HepG2 (cell line): ENCODE measurements around the gene CPNE4. TPM values are rescaled to one million over a fixed set of nuclear protein-coding genes. Genes with fewer than 3 reads are reported as not detected.

Experiments
- ATF4 ChIP-seq, 2 experiments: fragments of 450-650 bp in 1 of 2; sonication (generic) in 1 of 2; formaldehyde crosslinking; IDR thresholded peaks; 2 replicates each; pipeline versions ENCODE4 v1.5.0 to v1.8.0; 2020 to 2022; ENCODE audit warnings: mild to moderate bottlenecking in 1 of 2, missing genetic modification reagents in 1 of 2
- CCAR2 ChIP-seq: fragments of 200-400 bp; formaldehyde crosslinking; optimal IDR thresholded peaks from 2 replicates; pipeline ENCODE3; 2018; ENCODE audit warnings: low read depth, mild to moderate bottlenecking, low read length, moderate library complexity
- GABPB1 ChIP-seq: IDR thresholded peaks from 2 replicates; pipeline ENCODE4 v1.6.1; 2016; ENCODE audit warnings: mild to moderate bottlenecking, missing genetic modification reagents, moderate library complexity, missing compliant biosample characterization
- MAX ChIP-seq: IDR thresholded peaks from 2 replicates; pipeline ENCODE4 v1.6.1; 2012; ENCODE audit warnings: inconsistent platforms
- MTF1 ChIP-seq: sonication (generic); formaldehyde crosslinking; IDR thresholded peaks from 2 replicates; pipeline ENCODE4 v1.5.0; 2020; ENCODE audit warnings: missing genetic modification reagents
- MXI1 ChIP-seq: IDR thresholded peaks from 3 replicates; pipeline ENCODE4 v1.6.1; 2012; ENCODE audit warnings: low read depth, low read length, inconsistent platforms, borderline replicate concordance
- NRL ChIP-seq: sonication (generic); formaldehyde crosslinking; IDR thresholded peaks from 2 replicates; pipeline ENCODE4 v1.5.0; 2020; ENCODE audit warnings: missing genetic modification reagents, mild to moderate bottlenecking, moderate library complexity, borderline replicate concordance
- SP4 ChIP-seq: sonication (generic); formaldehyde crosslinking; IDR thresholded peaks from 2 replicates; pipeline ENCODE4 v1.8.1; 2023; ENCODE audit warnings: mild to moderate bottlenecking, missing genetic modification reagents
- U2AF1 ChIP-seq: fragments of 200-400 bp; formaldehyde crosslinking; optimal IDR thresholded peaks from 2 replicates; pipeline ENCODE3; 2017; ENCODE audit warnings: mild to moderate bottlenecking, low read depth, low read length
- USF2 ChIP-seq, 2 experiments: sonication (generic) in 1 of 2; formaldehyde crosslinking in 1 of 2; IDR thresholded peaks; 2 replicates each; pipeline versions ENCODE4 v1.5.1 to v1.6.1; 2011 to 2020; ENCODE audit warnings: borderline replicate concordance in 1 of 2, low read depth in 1 of 2, low read length in 1 of 2, mild to moderate bottlenecking in 1 of 2, missing genetic modification reagents in 1 of 2, moderate library complexity in 1 of 2
- ZBTB21 ChIP-seq: sonication (generic); formaldehyde crosslinking; IDR thresholded peaks from 2 replicates; pipeline ENCODE4 v1.4.0; 2020; ENCODE audit warnings: missing genetic modification reagents
- ZBTB49 ChIP-seq: sonication (generic); formaldehyde crosslinking; IDR thresholded peaks from 2 replicates; pipeline ENCODE4 v1.4.0; 2020; ENCODE audit warnings: missing genetic modification reagents, borderline replicate concordance
- ZFP90 ChIP-seq: sonication (generic); formaldehyde crosslinking; IDR thresholded peaks from 2 replicates; pipeline ENCODE4 v1.8.0; 2022; ENCODE audit warnings: missing genetic modification reagents, mild to moderate bottlenecking, inconsistent platforms, borderline replicate concordance
- ZFP91 ChIP-seq: sonication (generic); formaldehyde crosslinking; IDR thresholded peaks from 2 replicates; pipeline ENCODE4 v1.9.0; 2022; ENCODE audit warnings: missing genetic modification reagents, mild to moderate bottlenecking, borderline replicate concordance
- ZNF253 ChIP-seq: sonication (generic); formaldehyde crosslinking; IDR thresholded peaks from 2 replicates; pipeline ENCODE4 v1.8.0; 2022; ENCODE audit warnings: mild to moderate bottlenecking, missing genetic modification reagents, borderline replicate concordance
- ZNF264 ChIP-seq: sonication (generic); formaldehyde crosslinking; IDR thresholded peaks from 2 replicates; pipeline ENCODE4 v1.4.0; 2020; ENCODE audit warnings: missing genetic modification reagents
- ZNF878 ChIP-seq: sonication (generic); formaldehyde crosslinking; IDR thresholded peaks from 2 replicates; pipeline ENCODE4 v1.8.1; 2023; ENCODE audit warnings: mild to moderate bottlenecking, missing genetic modification reagents, moderate library complexity
- ZUFSP ChIP-seq: sonication (generic); formaldehyde crosslinking; IDR thresholded peaks from 2 replicates; pipeline ENCODE4 v1.9.0; 2021; ENCODE audit warnings: missing genetic modification reagents, mild to moderate bottlenecking, borderline replicate concordance
- polyA plus RNA-seq, 8 experiments: library from polyadenylated mRNA; depleted of rRNA in 3 of 8; stranded (reverse) in 7 of 8; unstranded in 1 of 8; fragments of >200 nt; fragmentation: Illumina TruSeq in 4 of 8; extraction: Trizol in 4 of 8; gene quantifications; 2 replicates each; pipeline versions ENCODE4 v1.2.1 to v1.2.3, GENCODE V29; 2011 to 2016; ENCODE audit warnings: low read depth in 4 of 8, missing spikeins in 1 of 8, mixed read lengths in 1 of 8; ENCODE audit not compliant: insufficient read depth in 1 of 8
- total RNA-seq, 5 experiments: library from RNA; depleted of rRNA; stranded (reverse); fragments of >200 nt; fragmentation: Illumina TruSeq; extraction: Trizol; gene quantifications; 2 replicates each; pipeline ENCODE4 v1.2.3, GENCODE V29; 2016; ENCODE audit warnings: low read depth in 1 of 5

The CPNE4 gene
- total and polyA plus RNA-seq, 2 of the 13 experiments (the other 11 are each of a cell fraction or from before 2014, with no cell fraction given) = not detected

GRCh38 chr3:131502530-131503319 lies 532.1 kb downstream of the CPNE4 start, which contains the start of gene MRPL3 (continued):
- TF ChIP-seq ZFP91 (CRISPR knock-in tag) (peak; percentile 95), ZNF878 (CRISPR knock-in tag) (peak; percentile 89), NRL (CRISPR knock-in tag) (peak; percentile 99), ZFP90 (peak; percentile 99), ZBTB21 (CRISPR knock-in tag) (0 out of 2 replicates have a peak, but pooled peaks have one; percentile 56), GABPB1 (CRISPR knock-in tag) (peak; percentile 100), MXI1 (peak; percentile 98), ZBTB49 (peak; percentile 64; the same call in 1 of the 2 replicates), USF2 (IDR thresholded peaks at IDR 0.05; ENCODE audit: low read depth, low read length) (no peak), USF2 (CRISPR knock-in tag; IDR thresholded peaks at IDR 0.05; ENCODE audit: borderline replicate concordance) (peak; percentile 49; the same call in 1 of the 2 replicates), ZNF253 (CRISPR knock-in tag) (peak; percentile 82; the same call in 1 of the 2 replicates), SP4 (CRISPR knock-in tag) (peak; percentile 85), U2AF1 (peak; percentile 81), MAX (peak; percentile 100), MTF1 (CRISPR knock-in tag) (peak; percentile 80; the same call in 1 of the 2 replicates), ZUFSP (CRISPR knock-in tag) (no peak), CCAR2 (no peak), ATF4 (CRISPR knock-in tag; IDR thresholded peaks at IDR 0.05) (peak in 1 of 2 experiments; percentile 71; a peak in 2 of 4 replicates), ZNF264 (peak; percentile 94)
